Natural killer cell treated with Interleukin-12 subunit alpha and Interleukin-12 subunit beta and Interleukin-15 and Interleukin-18, amount 100 ng/mL, for 72 hours (primary cell): ENCODE results near the gene ANTKMT. TPM values are rescaled to one million over a fixed set of nuclear protein-coding genes. Genes with fewer than 3 reads are reported as not detected.

Source experiments
- ATAC-seq, 2 donors: fragments of 150-1000 bp; cut with Tn5 transposase in 1 of 2; sonication (Bioruptor Pico), chemical (Tn5 transposase) in 1 of 2; 2 replicates each; pipeline ENCODE4 v1.10.0; 2021
- DNase-seq: peaks from one replicate; pipeline ENCODE4 v3.0.0; 2022; ENCODE audit warnings: low spot score
- H3K27ac Mint-ChIP-seq, 2 donors: 1 replicate in 1 of 2; 2 replicates in 1 of 2; pipeline ENCODE4 v1.8.0; 2022; ENCODE audit warnings: mixed read lengths in 2 of 2, mild to moderate bottlenecking in 1 of 2, moderate library complexity in 1 of 2
- H3K27me3 Mint-ChIP-seq, 2 donors: 1 replicate in 1 of 2; 2 replicates in 1 of 2; pipeline ENCODE4 v1.8.0; 2022; ENCODE audit warnings: mixed read lengths in 2 of 2
- H3K36me3 Mint-ChIP-seq: one replicate; pipeline ENCODE4 v1.8.0; 2022; ENCODE audit warnings: mixed read lengths
- H3K4me1 Mint-ChIP-seq, 2 donors: 1 replicate in 1 of 2; 2 replicates in 1 of 2; pipeline ENCODE4 v1.8.0; 2022; ENCODE audit warnings: low read depth in 2 of 2, mixed read lengths in 2 of 2, mild to moderate bottlenecking in 1 of 2
- H3K4me3 Mint-ChIP-seq: one replicate; pipeline ENCODE4 v1.8.0; 2022; ENCODE audit warnings: mixed read lengths
- H3K9me3 Mint-ChIP-seq: 2 replicates; pipeline ENCODE4 v1.8.0; 2022; ENCODE audit warnings: mixed read lengths
- total RNA-seq, 2 donors: library from RNA; stranded (reverse); gene quantifications; one replicate each; pipeline ENCODE4 v1.2.3, GENCODE V29; 2022

ANTKMT gene
- total RNA-seq, 2 donors from 2014 or later = 29.1 to 37.9 TPM

GRCh38 chr16:719815-720446 lies 1.0 kb upstream of the ANTKMT start:
- Mint-ChIP-seq H3K27me3 (no peaks in the 10 kb centered on the region), H3K4me1 (peaks cover 0 to 15% of the 10 kb centered on the region in 2 donors), H3K27ac (peak overlapping the region; percentile 41 to 57), H3K36me3 (no peaks in the 10 kb centered on the region), H3K9me3 (no peaks in the 10 kb centered on the region), H3K4me3 (peak overlapping the region; percentile 79)
- ATAC-seq (no peak), DNase-seq (no peak)

- Mint-ChIP-seq H3K27ac (peak overlapping the region; percentile 41 to 57), H3K27me3 (no peaks in the 10 kb centered on the region), H3K9me3 (no peaks in the 10 kb centered on the region), H3K36me3 (no peaks in the 10 kb centered on the region), H3K4me1 (peaks cover 0 to 15% of the 10 kb centered on the region in 2 donors), H3K4me3 (peak overlapping the region; percentile 79)
- DNase-seq (no peak), ATAC-seq (peak; percentile 29 to 37)
Measured at GRCh38 chr16:720447-720989, 428 bp upstream of the ANTKMT start.

GRCh38 chr16:721765-722540 lies 1.0 kb downstream of the ANTKMT start:
- Mint-ChIP-seq H3K4me3 (peak overlapping the region; percentile 49), H3K27ac (no peak overlapping the region), H3K27me3 (no peaks in the 10 kb centered on the region), H3K9me3 (no peaks in the 10 kb centered on the region), H3K36me3 (no peaks in the 10 kb centered on the region), H3K4me1 (peaks cover 0 to 15% of the 10 kb centered on the region in 2 donors)
- ATAC-seq (no peak), DNase-seq (no peak)

GRCh38 chr16:722835-723633 lies 2.1 kb downstream of the ANTKMT start:
- no peaks in the 10 kb centered on the region for H3K36me3 Mint-ChIP-seq
- no peaks in the 10 kb centered on the region for H3K9me3 Mint-ChIP-seq
- peak overlapping the region; percentile 34 for H3K4me3 Mint-ChIP-seq
- H3K4me1 Mint-ChIP-seq = peaks cover 0 to 15% of the 10 kb centered on the region in 2 donors
- ATAC-seq = no peak
- no peak overlapping the region for H3K27ac Mint-ChIP-seq
- DNase-seq = no peak
- no peaks in the 10 kb centered on the region for H3K27me3 Mint-ChIP-seq

GRCh38 chr16:723695-724094 lies 2.7 kb downstream of the ANTKMT start:
- H3K9me3 Mint-ChIP-seq = no peaks in the 10 kb centered on the region
- no peaks in the 10 kb centered on the region for H3K27me3 Mint-ChIP-seq
- DNase-seq = no peak
- ATAC-seq = no peak
- no peak overlapping the region for H3K27ac Mint-ChIP-seq
- H3K36me3 Mint-ChIP-seq = no peaks in the 10 kb centered on the region
- peaks cover 0 to 15% of the 10 kb centered on the region in 2 donors for H3K4me1 Mint-ChIP-seq
- no peak overlapping the region for H3K4me3 Mint-ChIP-seq

- ATAC-seq (no peak), DNase-seq (no peak)
- no peaks in the 10 kb centered on the region for H3K27me3 Mint-ChIP-seq
- H3K4me3 Mint-ChIP-seq = no peak overlapping the region
- H3K4me1 Mint-ChIP-seq = peaks cover 0 to 9% of the 10 kb centered on the region in 2 donors
- no peaks in the 10 kb centered on the region for H3K9me3 Mint-ChIP-seq
- no peak overlapping the region for H3K27ac Mint-ChIP-seq
- no peaks in the 10 kb centered on the region for H3K36me3 Mint-ChIP-seq
Measured at GRCh38 chr16:724188-725040, 3.5 kb downstream of the ANTKMT start.

GRCh38 chr16:725041-725376 lies 4.1 kb downstream of the ANTKMT start:
- Mint-ChIP-seq H3K4me1 (peaks cover 0 to 8% of the 10 kb centered on the region in 2 donors), H3K27ac (no peak overlapping the region), H3K4me3 (no peak overlapping the region), H3K9me3 (no peaks in the 10 kb centered on the region), H3K36me3 (no peaks in the 10 kb centered on the region), H3K27me3 (no peaks in the 10 kb centered on the region)
- ATAC-seq = no peak
- DNase-seq = no peak

- H3K4me1 Mint-ChIP-seq = peaks cover 0 to 2% of the 10 kb centered on the region in 2 donors
- H3K27ac Mint-ChIP-seq = no peak overlapping the region
- no peaks in the 10 kb centered on the region for H3K9me3 Mint-ChIP-seq
- H3K36me3 Mint-ChIP-seq = no peaks in the 10 kb centered on the region
- no peaks in the 10 kb centered on the region for H3K27me3 Mint-ChIP-seq
- no peak for ATAC-seq
- DNase-seq = no peak
- no peak overlapping the region for H3K4me3 Mint-ChIP-seq
Measured at GRCh38 chr16:725463-726187, 4.7 kb downstream of the ANTKMT start.

- Mint-ChIP-seq H3K9me3 (no peaks in the 10 kb centered on the region), H3K36me3 (no peaks in the 10 kb centered on the region), H3K4me3 (no peak overlapping the region), H3K27me3 (no peaks in the 10 kb centered on the region), H3K27ac (no peak overlapping the region), H3K4me1 (peaks cover 0 to 2% of the 10 kb centered on the region in 2 donors)
- no peak for DNase-seq
- ATAC-seq = no peak
Measured at GRCh38 chr16:726188-726437, 5.2 kb downstream of the ANTKMT start.

GRCh38 chr16:726438-727290 lies 5.7 kb downstream of the ANTKMT start, which contains the start of the genes CCDC78 and HAGHL:
Gene CCDC78 (minus strand): TSS chr16:726443. CDS start chr16:726367, 76 bp downstream.
Gene HAGHL (plus strand): TSS chr16:727106. CDS start chr16:727510, 404 bp downstream.
- H3K9me3 Mint-ChIP-seq = no peaks in the 10 kb centered on the region
- H3K36me3 Mint-ChIP-seq = no peaks in the 10 kb centered on the region
- H3K27ac Mint-ChIP-seq = no peak within 1 kb of the TSS
- peak within 1 kb of the TSS; percentile 52 for H3K4me3 Mint-ChIP-seq
- peak; percentile 57 to 70 for ATAC-seq
- peak; percentile 78 for DNase-seq
- H3K27me3 Mint-ChIP-seq = no peaks in the 10 kb centered on the region
- H3K4me1 Mint-ChIP-seq = peaks cover 0 to 2% of the 10 kb centered on the region in 2 donors

GRCh38 chr16:727291-727977 lies 6.5 kb downstream of the ANTKMT start:
- ATAC-seq = peak; percentile 1 to 15
- H3K9me3 Mint-ChIP-seq = no peaks in the 10 kb centered on the region
- no peaks in the 10 kb centered on the region for H3K27me3 Mint-ChIP-seq
- H3K4me1 Mint-ChIP-seq = peaks cover 0 to 2% of the 10 kb centered on the region in 2 donors
- no peaks in the 10 kb centered on the region for H3K36me3 Mint-ChIP-seq
- H3K27ac Mint-ChIP-seq = no peak overlapping the region
- DNase-seq = no peak
- peak overlapping the region; percentile 52 for H3K4me3 Mint-ChIP-seq
